Measurements from ENCODE around the gene LPAR3.

The LPAR3 gene

GRCh38 chr1:84923317-84923716 lies 30.3 kb upstream of the LPAR3 start:
- no peak for TF ChIP-seq ZNF626 (tag by site-specific recombination; IDR thresholded peaks at IDR 0.05)
- no peak for TF ChIP-seq KLF10 (tag by site-specific recombination; IDR thresholded peaks at IDR 0.05)
- no peak for TF ChIP-seq YY2 (tag by site-specific recombination; IDR thresholded peaks at IDR 0.05)
- TF ChIP-seq ZSCAN23 (tag by site-specific recombination; IDR thresholded peaks at IDR 0.05), result no peak
- TF ChIP-seq, protein P1, sequence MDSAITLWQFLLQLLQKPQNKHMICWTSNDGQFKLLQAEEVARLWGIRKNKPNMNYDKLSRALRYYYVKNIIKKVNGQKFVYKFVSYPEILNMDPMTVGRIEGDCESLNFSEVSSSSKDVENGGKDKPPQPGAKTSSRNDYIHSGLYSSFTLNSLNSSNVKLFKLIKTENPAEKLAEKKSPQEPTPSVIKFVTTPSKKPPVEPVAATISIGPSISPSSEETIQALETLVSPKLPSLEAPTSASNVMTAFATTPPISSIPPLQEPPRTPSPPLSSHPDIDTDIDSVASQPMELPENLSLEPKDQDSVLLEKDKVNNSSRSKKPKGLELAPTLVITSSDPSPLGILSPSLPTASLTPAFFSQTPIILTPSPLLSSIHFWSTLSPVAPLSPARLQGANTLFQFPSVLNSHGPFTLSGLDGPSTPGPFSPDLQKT (IDR thresholded peaks at IDR 0.05; ENCODE audit: borderline replicate concordance, low read depth, low read length), result no peak
- ChIA-PET POLR2A (no interaction called here), CTCF (interaction anchor here (0.6 to 2.8 kb wide), 5 partner anchors 13 to 170 kb away, joined by 3 to 9 read pairs (median 3); no protein-coding TSS in a partner anchor)
- H3K36me3 ChIP-seq (ENCODE audit: control insufficient read depth in 2 of 2, insufficient read depth in 1 of 2, low read length in 2 of 2), result no peaks in the 10 kb centered on the region
- H3K27ac ChIP-seq (ENCODE audit: extremely low read depth, low read depth, low read length), result no peak overlapping the region
- H3K4me3 ChIP-seq (ENCODE audit: low read depth, low read length), result no peak overlapping the region
- H3K9me3 ChIP-seq (ENCODE audit: control insufficient read depth, insufficient read depth, low read depth, low read length), result no peaks in the 10 kb centered on the region
- no peaks in the 10 kb centered on the region for H3K4me1 ChIP-seq (ENCODE audit: control insufficient read depth, insufficient read depth, low read length)

DNA sequence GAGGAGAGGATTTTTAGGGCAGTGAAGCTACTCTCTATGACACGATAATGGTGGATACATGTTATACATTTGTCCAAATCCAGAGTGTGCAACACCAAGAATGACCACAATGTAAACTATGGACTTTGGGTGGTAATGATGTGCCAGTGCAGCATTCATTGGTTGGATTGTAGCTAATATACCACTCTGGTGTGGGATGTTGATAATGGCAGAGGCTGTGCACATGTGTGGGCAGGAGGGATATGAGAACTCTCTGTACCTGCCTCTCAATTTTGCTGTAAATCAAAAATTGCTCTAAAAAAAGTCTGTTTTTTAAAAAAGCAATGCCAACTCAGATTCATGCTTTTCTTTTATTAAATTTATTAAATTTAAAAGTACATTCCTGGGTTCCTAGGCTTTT lies 27.2 kb upstream of the LPAR3 start:
- no peaks in the 10 kb centered on the region for H3K9me3 ChIP-seq (ENCODE audit: control insufficient read depth, insufficient read depth, low read depth, low read length)
- no peak overlapping the region for H3K27ac ChIP-seq (ENCODE audit: extremely low read depth, low read depth, low read length)
- H3K36me3 ChIP-seq (ENCODE audit: control insufficient read depth in 2 of 2, insufficient read depth in 1 of 2, low read length in 2 of 2), result no peaks in the 10 kb centered on the region
- ChIA-PET CTCF (interaction anchor here (0.7 to 2.1 kb wide), 3 partner anchors 25 to 647 kb away, joined by 3 to 7 read pairs (median 3); no protein-coding TSS in a partner anchor), POLR2A (no interaction called here)
- TF ChIP-seq ZNF555 (tag by site-specific recombination; conservative IDR thresholded peaks at IDR 0.05), result no peak
- 0 out of 2 replicates have a peak, but pooled peaks have one; percentile 34 for TF ChIP-seq ZFHX2 (tag by site-specific recombination; conservative IDR thresholded peaks at IDR 0.05)
- peak; percentile 63; the same call in 1 of the 2 replicates for TF ChIP-seq EGR2 (tag by site-specific recombination; IDR thresholded peaks at IDR 0.05; ENCODE audit: low read depth)
- H3K4me3 ChIP-seq (ENCODE audit: low read depth, low read length), result no peak overlapping the region
- no peaks in the 10 kb centered on the region for H3K4me1 ChIP-seq (ENCODE audit: control insufficient read depth, insufficient read depth, low read length)

GRCh38 chr1:84919461-84919970 lies 26.5 kb upstream of the LPAR3 start:
- Histone ChIP-seq H3K36me3 (ENCODE audit: control insufficient read depth in 2 of 2, insufficient read depth in 1 of 2, low read length in 2 of 2) (no peaks in the 10 kb centered on the region), H3K4me3 (ENCODE audit: low read depth, low read length) (no peak overlapping the region), H3K9me3 (ENCODE audit: control insufficient read depth, insufficient read depth, low read depth, low read length) (no peaks in the 10 kb centered on the region), H3K4me1 (ENCODE audit: control insufficient read depth, insufficient read depth, low read length) (no peaks in the 10 kb centered on the region), H3K27ac (ENCODE audit: extremely low read depth, low read depth, low read length) (no peak overlapping the region)
- ChIA-PET POLR2A (no interaction called here), CTCF (interaction anchor here (0.7 to 2.1 kb wide), 3 partner anchors 25 to 573 kb away, joined by 3 to 7 read pairs (median 3); no protein-coding TSS in a partner anchor)
- TF ChIP-seq ZNF146 (tag by site-specific recombination; IDR thresholded peaks at IDR 0.05) (no peak), ZNF404 (tag by site-specific recombination; IDR thresholded peaks at IDR 0.05) (no peak), ZBTB48 (tag by site-specific recombination; IDR thresholded peaks at IDR 0.05) (no peak), ZNF433 (tag by site-specific recombination; IDR thresholded peaks at IDR 0.05; ENCODE audit: low read depth) (no peak), ZNF580 (tag by site-specific recombination; IDR thresholded peaks at IDR 0.05) (no peak), ZNF529 (tag by site-specific recombination; IDR thresholded peaks at IDR 0.05; ENCODE audit: insufficient replicate concordance) (no peak), KLF1 (tag by site-specific recombination; IDR thresholded peaks at IDR 0.05) (no peak), ZNF768 (tag by site-specific recombination; IDR thresholded peaks at IDR 0.05) (no peak), ZNF426 (tag by site-specific recombination; IDR thresholded peaks at IDR 0.05) (no peak), ZNF221 (tag by site-specific recombination; IDR thresholded peaks at IDR 0.05; ENCODE audit: borderline replicate concordance) (no peak)
- TF ChIP-seq, protein P2, sequence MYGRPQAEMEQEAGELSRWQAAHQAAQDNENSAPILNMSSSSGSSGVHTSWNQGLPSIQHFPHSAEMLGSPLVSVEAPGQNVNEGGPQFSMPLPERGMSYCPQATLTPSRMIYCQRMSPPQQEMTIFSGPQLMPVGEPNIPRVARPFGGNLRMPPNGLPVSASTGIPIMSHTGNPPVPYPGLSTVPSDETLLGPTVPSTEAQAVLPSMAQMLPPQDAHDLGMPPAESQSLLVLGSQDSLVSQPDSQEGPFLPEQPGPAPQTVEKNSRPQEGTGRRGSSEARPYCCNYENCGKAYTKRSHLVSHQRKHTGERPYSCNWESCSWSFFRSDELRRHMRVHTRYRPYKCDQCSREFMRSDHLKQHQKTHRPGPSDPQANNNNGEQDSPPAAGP (tag by site-specific recombination; IDR thresholded peaks at IDR 0.05), result no peak
- TF ChIP-seq, protein P3, sequence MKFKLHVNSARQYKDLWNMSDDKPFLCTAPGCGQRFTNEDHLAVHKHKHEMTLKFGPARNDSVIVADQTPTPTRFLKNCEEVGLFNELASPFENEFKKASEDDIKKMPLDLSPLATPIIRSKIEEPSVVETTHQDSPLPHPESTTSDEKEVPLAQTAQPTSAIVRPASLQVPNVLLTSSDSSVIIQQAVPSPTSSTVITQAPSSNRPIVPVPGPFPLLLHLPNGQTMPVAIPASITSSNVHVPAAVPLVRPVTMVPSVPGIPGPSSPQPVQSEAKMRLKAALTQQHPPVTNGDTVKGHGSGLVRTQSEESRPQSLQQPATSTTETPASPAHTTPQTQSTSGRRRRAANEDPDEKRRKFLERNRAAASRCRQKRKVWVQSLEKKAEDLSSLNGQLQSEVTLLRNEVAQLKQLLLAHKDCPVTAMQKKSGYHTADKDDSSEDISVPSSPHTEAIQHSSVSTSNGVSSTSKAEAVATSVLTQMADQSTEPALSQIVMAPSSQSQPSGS (tag by site-specific recombination; IDR thresholded peaks at IDR 0.05; ENCODE audit: low read depth), result no peak
